Neutrophil (primary cell): Measurements from ENCODE around the gene SCPEP1.

Experiments
- H3K27ac ChIP-seq: fragments of 200-600 bp; sonication (generic); 2 replicates; pipeline ENCODE4 v1.5.1; 2016; ENCODE audit warnings: mild to moderate bottlenecking, moderate library complexity
- H3K27me3 ChIP-seq: fragments of 200-600 bp; sonication (generic); 2 replicates; pipeline ENCODE4 v1.6.0; 2016; ENCODE audit warnings: mild to moderate bottlenecking
- H3K36me3 ChIP-seq: fragments of 200-600 bp; sonication (generic); 2 replicates; pipeline ENCODE4 v1.5.1; 2017
- H3K4me1 ChIP-seq, 2 experiments: fragments of 200-600 bp in 1 of 2; sonication (generic) in 1 of 2; 1 replicate in 1 of 2; 2 replicates in 1 of 2; pipeline versions ENCODE4 v1.5.1 to v1.6.1; 2013 to 2016; ENCODE audit warnings: low read depth in 1 of 2, low read length in 1 of 2, mild to moderate bottlenecking in 1 of 2, moderate library complexity in 1 of 2; ENCODE audit not compliant: control insufficient read depth in 1 of 2, insufficient read depth in 1 of 2
- H3K4me3 ChIP-seq, 2 experiments: fragments of 200-600 bp in 1 of 2; sonication (generic) in 1 of 2; 1 replicate in 1 of 2; 2 replicates in 1 of 2; pipeline ENCODE4 v1.5.1; 2013 to 2016; ENCODE audit warnings: low read depth in 1 of 2, low read length in 1 of 2, mild to moderate bottlenecking in 1 of 2, moderate library complexity in 1 of 2
- H3K9me3 ChIP-seq: fragments of 200-600 bp; sonication (generic); 2 replicates; pipeline ENCODE4 v1.5.1; 2016
- TF ChIP-seq, protein P1 (sequence below): fragments of 200-600 bp; sonication (generic); IDR thresholded peaks from 2 replicates; pipeline ENCODE4 v1.5.1; 2016; ENCODE audit warnings: antibody characterized with exemption

SCPEP1 gene, protein sequence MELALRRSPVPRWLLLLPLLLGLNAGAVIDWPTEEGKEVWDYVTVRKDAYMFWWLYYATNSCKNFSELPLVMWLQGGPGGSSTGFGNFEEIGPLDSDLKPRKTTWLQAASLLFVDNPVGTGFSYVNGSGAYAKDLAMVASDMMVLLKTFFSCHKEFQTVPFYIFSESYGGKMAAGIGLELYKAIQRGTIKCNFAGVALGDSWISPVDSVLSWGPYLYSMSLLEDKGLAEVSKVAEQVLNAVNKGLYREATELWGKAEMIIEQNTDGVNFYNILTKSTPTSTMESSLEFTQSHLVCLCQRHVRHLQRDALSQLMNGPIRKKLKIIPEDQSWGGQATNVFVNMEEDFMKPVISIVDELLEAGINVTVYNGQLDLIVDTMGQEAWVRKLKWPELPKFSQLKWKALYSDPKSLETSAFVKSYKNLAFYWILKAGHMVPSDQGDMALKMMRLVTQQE

DNA sequence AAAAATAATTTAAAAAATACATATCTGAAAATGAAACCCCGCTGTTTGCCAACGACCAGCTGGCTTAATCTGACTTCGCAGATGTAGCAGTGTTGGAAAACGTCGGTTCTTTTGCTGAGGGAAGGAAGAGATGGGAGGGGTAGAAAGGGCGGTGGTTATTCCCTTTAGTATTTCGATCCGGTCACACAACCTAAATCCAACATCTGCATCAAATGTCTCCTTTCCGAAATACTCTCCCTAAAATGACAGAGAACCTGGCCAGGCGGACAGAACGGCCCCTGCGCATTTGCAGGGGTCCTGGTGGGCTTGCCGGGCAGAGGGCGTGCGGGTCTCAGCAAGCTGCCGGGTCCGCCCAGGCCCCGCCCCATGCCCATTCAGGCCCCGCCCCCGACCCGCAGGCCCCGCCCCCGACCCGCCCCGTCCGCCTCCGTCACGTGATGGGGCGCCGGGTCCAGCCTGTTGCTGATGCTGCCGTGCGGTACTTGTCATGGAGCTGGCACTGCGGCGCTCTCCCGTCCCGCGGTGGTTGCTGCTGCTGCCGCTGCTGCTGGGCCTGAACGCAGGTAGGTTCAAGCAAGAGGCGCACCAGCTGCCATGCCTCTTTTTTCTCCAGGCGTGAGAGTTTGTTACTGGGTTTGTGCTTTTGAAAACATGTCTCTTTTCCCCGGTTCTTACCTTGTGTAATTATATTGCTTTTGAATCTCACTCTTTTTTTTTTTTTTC is at the start of gene SCPEP1:
Gene SCPEP1, plus strand, starts transcription at position 459 of the 723 bp plus-strand sequence. Its CDS starts 29 bp downstream, at position 488.
- Histone ChIP-seq H3K36me3 (no peaks in the 10 kb centered on the region), H3K9me3 (no peaks in the 10 kb centered on the region), H3K27ac (peak within 1 kb of the TSS; percentile 73), H3K27me3 (no peaks in the 10 kb centered on the region), H3K4me3 (peak within 1 kb of the TSS; percentile 58 to 63), H3K4me1 (peaks cover 40 to 43% of the 10 kb centered on the region in 2 experiments)
- TF ChIP-seq, protein P1, sequence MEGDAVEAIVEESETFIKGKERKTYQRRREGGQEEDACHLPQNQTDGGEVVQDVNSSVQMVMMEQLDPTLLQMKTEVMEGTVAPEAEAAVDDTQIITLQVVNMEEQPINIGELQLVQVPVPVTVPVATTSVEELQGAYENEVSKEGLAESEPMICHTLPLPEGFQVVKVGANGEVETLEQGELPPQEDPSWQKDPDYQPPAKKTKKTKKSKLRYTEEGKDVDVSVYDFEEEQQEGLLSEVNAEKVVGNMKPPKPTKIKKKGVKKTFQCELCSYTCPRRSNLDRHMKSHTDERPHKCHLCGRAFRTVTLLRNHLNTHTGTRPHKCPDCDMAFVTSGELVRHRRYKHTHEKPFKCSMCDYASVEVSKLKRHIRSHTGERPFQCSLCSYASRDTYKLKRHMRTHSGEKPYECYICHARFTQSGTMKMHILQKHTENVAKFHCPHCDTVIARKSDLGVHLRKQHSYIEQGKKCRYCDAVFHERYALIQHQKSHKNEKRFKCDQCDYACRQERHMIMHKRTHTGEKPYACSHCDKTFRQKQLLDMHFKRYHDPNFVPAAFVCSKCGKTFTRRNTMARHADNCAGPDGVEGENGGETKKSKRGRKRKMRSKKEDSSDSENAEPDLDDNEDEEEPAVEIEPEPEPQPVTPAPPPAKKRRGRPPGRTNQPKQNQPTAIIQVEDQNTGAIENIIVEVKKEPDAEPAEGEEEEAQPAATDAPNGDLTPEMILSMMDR: peak; percentile 35

DNA sequence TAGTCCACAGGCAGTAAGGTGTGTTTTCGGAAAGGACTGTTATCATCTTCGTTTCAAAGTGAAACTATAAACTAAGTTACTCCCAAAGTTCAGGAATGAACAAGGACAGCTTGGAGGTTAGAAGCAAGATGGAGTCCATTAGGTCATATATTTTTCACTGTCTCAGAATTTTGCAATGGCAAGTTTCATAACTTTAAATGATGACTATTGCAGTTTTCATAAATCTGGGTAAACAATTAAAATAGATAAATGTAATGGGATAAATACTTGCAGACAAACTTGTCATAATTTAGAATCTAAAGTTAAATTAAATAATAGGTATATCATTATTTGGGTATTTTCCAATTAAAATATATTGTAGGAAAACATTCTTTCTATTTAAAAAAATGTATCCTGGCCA is 49.3 kb upstream of the SCPEP1 start:
- TF ChIP-seq, protein P1: no peak
- no peaks in the 10 kb centered on the region for H3K36me3 ChIP-seq
- H3K27me3 ChIP-seq: no peaks in the 10 kb centered on the region
- no peak overlapping the region for H3K4me3 ChIP-seq
- no peaks in the 10 kb centered on the region for H3K9me3 ChIP-seq
- no peaks in the 10 kb centered on the region for H3K4me1 ChIP-seq
- no peak overlapping the region for H3K27ac ChIP-seq

DNA sequence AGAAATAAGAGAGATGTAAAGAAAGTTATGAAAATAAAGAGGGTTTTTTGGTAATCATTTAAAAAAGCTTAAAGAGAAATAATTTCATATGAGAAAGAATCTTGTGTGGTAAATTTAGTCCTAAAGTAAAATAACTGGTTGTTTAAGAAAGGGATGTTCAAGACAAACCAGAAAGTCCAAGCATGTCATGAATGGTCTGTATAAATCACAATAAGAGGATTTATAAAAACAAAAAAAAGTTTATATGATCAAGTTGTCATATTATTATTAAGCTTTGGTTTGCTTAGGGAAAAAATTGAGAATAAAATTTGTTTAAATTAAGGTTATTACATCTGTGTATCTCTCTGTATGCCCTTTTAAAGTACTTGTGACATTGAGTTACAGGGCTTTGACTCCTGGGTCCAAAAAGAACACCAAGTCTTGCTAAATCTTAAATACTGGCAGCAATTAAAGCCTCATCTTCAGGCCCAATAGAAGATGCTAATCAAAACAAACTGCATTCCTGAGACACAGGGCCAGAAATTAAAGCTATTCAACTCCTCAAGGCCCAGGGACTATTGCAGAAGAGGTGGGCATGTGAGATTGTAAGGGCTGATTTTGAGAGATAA is 48.5 kb upstream of the SCPEP1 start:
- H3K9me3 ChIP-seq: no peaks in the 10 kb centered on the region
- TF ChIP-seq, protein P1: no peak
- no peaks in the 10 kb centered on the region for H3K27me3 ChIP-seq
- no peaks in the 10 kb centered on the region for H3K36me3 ChIP-seq
- H3K4me1 ChIP-seq: no peaks in the 10 kb centered on the region
- no peak overlapping the region for H3K4me3 ChIP-seq
- H3K27ac ChIP-seq: no peak overlapping the region

DNA sequence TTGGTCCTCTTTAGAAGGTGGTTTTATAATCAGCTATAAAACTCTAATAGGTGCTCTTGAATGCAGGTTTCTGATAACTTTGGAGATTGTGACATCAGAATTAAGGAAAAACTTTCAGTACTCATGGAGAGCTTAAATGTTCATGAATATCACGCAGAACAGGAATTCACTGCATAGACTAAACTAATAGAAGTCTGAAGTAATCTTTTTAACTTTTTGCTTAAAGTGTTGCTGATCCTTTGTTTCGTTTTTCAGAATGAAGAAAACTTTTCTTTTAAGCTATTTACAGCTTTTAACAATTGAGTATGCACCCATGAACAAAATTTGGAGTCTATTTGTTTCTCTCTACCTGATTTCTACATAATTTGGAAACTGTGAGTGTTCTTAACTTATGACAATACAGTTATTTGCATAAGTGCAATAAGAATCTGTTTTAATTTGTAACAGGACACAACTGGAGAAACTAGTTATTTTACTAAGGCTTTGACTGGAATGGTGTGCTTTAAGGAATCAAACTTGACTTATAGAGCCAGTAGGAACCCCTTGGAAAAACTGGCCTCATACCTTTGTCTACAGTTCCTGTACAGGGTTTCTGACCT is 47.1 kb upstream of the SCPEP1 start:
- H3K36me3 ChIP-seq: peaks cover 7% of the 10 kb centered on the region
- H3K27me3 ChIP-seq: no peaks in the 10 kb centered on the region
- TF ChIP-seq, protein P1: no peak
- no peak overlapping the region for H3K27ac ChIP-seq
- H3K9me3 ChIP-seq: no peaks in the 10 kb centered on the region
- H3K4me1 ChIP-seq: no peaks in the 10 kb centered on the region
- H3K4me3 ChIP-seq: no peak overlapping the region

DNA sequence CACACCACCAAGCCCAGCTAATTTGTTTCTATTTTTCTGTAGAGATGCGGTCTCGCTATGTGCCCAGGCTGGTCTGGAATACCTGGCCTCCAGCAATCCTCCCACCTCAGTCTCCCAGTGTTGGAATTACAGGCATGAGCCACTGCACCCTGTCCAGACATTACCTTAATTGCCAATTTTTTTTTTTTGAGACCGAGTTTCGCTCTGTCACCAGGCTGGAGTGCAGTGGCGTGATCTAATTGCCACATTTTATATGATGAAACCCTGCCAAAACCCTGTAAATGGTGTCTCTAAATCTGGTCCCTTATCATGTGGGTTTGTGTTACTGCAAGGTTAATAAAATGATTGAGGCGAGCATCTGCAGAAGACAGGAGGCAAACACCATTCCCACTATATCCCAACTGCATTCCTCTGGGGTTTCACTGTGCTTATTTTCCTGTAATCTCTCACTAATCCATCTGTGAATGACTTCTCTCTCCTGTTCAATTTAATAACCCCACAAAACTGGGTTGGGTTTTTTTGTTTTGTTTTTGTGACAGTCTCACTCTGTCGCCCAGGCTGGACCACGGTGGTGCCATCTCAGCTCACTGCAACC is 44.7 kb upstream of the SCPEP1 start:
- Histone ChIP-seq H3K36me3 (peaks cover 24% of the 10 kb centered on the region), H3K27me3 (no peaks in the 10 kb centered on the region), H3K9me3 (no peaks in the 10 kb centered on the region), H3K27ac (no peak overlapping the region), H3K4me1 (no peaks in the 10 kb centered on the region), H3K4me3 (no peak overlapping the region)
- TF ChIP-seq, protein P1: no peak
